ENCODE results near the gene KBTBD8. TPM values are rescaled to one million over a fixed set of nuclear protein-coding genes. Genes with fewer than 3 reads are reported as not detected.
A peak's percentile ranks its signal among the peaks of the same experiment; 100 is the strongest.

The KBTBD8 gene
- total RNA-seq, 4 donors from 2014 or later, result 1.4 to 3.3 (median 2.4) TPM

DNA sequence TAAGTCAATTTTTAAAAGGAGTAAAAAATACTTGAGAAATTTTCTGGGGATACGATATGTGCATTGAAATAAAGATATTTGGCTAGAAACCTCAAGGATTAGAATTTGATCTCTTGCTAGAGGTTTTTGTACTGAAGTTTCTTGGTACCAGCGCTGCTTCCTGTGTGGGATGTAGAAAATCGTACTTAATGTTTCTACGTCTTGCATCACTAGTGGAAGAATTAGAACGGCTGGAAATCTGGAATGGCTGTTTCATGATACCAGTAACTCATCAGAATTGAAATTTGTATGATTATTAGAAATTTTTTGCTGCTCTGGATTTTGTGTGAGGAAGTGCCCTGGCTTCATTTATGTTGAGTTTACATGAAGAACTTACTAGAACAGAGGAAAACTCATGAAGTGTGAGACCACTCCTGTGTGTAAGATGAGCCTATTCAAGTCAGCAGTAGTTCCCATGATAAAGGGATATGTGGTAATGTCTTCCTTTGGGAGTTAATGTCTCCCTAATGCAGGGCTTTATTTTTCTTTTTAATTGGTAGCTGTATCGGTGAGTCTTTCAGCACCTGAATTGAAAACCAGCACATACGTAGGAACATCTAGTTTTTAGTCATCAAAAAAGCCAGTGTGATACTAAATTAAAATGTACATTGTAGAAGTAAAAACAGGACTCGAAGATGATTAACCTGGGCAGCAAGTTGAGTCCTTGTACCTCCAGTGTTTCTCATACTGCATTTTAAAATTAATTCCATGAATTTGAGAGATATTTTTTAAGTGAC is 3.2 kb downstream of the KBTBD8 start:
- WGBS, result 93% methylated on average over 8 of the region's 8 CpGs

DNA sequence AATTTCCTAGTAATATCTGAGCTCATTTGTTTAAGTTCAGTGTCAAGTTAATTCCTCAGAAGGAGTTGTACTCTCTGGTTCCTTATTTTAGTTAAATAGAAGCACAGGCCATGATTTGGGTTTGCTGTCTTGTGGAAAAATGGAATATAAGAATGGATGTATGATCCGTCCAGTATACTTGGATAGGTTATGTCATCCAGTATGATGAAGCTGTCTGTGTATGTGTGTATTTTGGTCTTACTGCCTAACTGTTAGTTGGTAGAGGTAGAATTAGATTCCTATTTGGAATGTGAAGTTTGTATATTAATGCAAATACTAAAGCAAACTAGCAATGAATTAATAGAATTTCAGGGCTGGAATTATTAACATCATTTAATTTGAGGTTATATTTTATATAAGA is 7.9 kb downstream of the KBTBD8 start:
- 52% methylated on average over 1 of the region's 1 CpG for WGBS
- no peak for DNase-seq (ENCODE audit: extremely low spot score)
- peaks cover 0 to 18% (median 8%) of the 10 kb centered on the region in 4 donors for H3K36me3 ChIP-seq
- peak overlapping the region; percentile 18 to 48 (median 30) for H3K27ac ChIP-seq (replicated peaks in 1 of 4)
- no peaks in the 10 kb centered on the region for H3K9me3 ChIP-seq
- H3K4me1 ChIP-seq, result peaks cover 0 to 22% (median 15%) of the 10 kb centered on the region in 4 donors
- H3K27me3 ChIP-seq, result no peaks in the 10 kb centered on the region
- TF ChIP-seq, protein P1, sequence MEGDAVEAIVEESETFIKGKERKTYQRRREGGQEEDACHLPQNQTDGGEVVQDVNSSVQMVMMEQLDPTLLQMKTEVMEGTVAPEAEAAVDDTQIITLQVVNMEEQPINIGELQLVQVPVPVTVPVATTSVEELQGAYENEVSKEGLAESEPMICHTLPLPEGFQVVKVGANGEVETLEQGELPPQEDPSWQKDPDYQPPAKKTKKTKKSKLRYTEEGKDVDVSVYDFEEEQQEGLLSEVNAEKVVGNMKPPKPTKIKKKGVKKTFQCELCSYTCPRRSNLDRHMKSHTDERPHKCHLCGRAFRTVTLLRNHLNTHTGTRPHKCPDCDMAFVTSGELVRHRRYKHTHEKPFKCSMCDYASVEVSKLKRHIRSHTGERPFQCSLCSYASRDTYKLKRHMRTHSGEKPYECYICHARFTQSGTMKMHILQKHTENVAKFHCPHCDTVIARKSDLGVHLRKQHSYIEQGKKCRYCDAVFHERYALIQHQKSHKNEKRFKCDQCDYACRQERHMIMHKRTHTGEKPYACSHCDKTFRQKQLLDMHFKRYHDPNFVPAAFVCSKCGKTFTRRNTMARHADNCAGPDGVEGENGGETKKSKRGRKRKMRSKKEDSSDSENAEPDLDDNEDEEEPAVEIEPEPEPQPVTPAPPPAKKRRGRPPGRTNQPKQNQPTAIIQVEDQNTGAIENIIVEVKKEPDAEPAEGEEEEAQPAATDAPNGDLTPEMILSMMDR (IDR thresholded peaks at IDR 0.05), result no peak
- no peak for TF ChIP-seq EP300 (IDR thresholded peaks at IDR 0.05)
- no peak for TF ChIP-seq POLR2AphosphoS5 (IDR thresholded peaks at IDR 0.05)
- TF ChIP-seq POLR2A (IDR thresholded peaks at IDR 0.05; ENCODE audit: low read depth), result no peak
- intact Hi-C loops (cut with DNase I), result no loop called here
- no peak overlapping the region for H3K4me3 ChIP-seq

More for the DNA sequence above, 3.2 kb downstream of the KBTBD8 start:
- intact Hi-C loops (cut with DNase I), result no loop called here
- no peak for DNase-seq (ENCODE audit: extremely low spot score)
- TF ChIP-seq POLR2A (IDR thresholded peaks at IDR 0.05; ENCODE audit: low read depth) (no peak), EP300 (IDR thresholded peaks at IDR 0.05) (no peak), POLR2AphosphoS5 (IDR thresholded peaks at IDR 0.05) (no peak)
- TF ChIP-seq, protein P1 (IDR thresholded peaks at IDR 0.05), result no peak
- peaks cover 0 to 9% (median 8%) of the 10 kb centered on the region in 4 donors for H3K36me3 ChIP-seq
- H3K9me3 ChIP-seq, result no peaks in the 10 kb centered on the region
- H3K4me1 ChIP-seq, result peaks cover 9 to 31% (median 25%) of the 10 kb centered on the region in 4 donors
- no peak overlapping the region for H3K27ac ChIP-seq (replicated peaks in 1 of 4)
- no peak overlapping the region for H3K4me3 ChIP-seq
- H3K27me3 ChIP-seq, result no peaks in the 10 kb centered on the region

DNA sequence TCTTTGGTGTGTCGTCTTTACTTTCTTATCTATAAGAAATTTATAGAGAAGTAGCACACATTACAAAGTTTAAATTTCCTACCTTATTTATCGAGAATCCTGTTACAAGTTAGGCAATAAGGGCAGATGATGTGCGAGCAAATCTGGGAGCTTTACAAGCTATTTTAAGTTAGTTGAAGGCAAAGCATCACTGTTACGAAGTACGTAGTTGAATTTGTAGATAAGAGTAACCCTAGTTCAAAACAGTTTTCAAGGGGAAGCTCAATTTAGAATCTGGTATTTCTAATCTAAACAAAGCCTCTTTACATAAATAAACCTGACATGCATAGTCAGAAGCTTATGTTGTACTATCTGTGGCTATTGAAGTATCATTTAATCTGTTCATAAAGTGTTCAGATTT is 8.4 kb downstream of the KBTBD8 start:
- intact Hi-C loops (cut with DNase I), result no loop called here
- no peaks in the 10 kb centered on the region for H3K9me3 ChIP-seq
- no peaks in the 10 kb centered on the region for H3K27me3 ChIP-seq
- H3K36me3 ChIP-seq, result peaks cover 0 to 18% (median 8%) of the 10 kb centered on the region in 4 donors
- WGBS, result 52% methylated on average over 5 of the region's 5 CpGs
- no peak overlapping the region for H3K4me3 ChIP-seq
- TF ChIP-seq POLR2A (IDR thresholded peaks at IDR 0.05; ENCODE audit: low read depth), result no peak
- TF ChIP-seq POLR2AphosphoS5 (IDR thresholded peaks at IDR 0.05), result no peak
- TF ChIP-seq, protein P1 (IDR thresholded peaks at IDR 0.05), result no peak
- no peak for TF ChIP-seq EP300 (IDR thresholded peaks at IDR 0.05)
- H3K27ac ChIP-seq (replicated peaks in 1 of 4), result peak overlapping the region; percentile 18 to 48 (median 30)
- no peak for DNase-seq (ENCODE audit: extremely low spot score)
- H3K4me1 ChIP-seq, result peaks cover 0 to 22% (median 15%) of the 10 kb centered on the region in 4 donors

DNA sequence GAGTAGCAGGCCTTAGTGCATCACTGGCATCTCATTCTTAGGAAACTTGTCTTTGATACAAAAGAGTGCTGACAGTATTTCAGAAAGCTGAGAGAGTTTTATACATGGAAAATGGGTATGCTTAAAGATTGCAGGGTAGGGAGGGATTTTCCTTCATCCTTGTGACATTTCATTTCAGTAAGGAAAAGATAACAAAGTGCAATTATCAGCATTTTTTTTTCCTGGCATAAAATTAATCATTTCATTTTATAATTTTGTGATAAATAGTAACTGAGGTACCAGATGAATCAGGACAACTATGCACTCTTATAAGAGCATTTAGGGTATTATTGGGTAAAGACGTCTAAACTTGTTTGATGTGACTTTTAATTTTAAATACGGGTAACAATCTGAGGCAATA is 10.3 kb downstream of the KBTBD8 start:
- H3K4me3 ChIP-seq, result no peak overlapping the region
- TF ChIP-seq EP300 (IDR thresholded peaks at IDR 0.05) (no peak), POLR2A (IDR thresholded peaks at IDR 0.05; ENCODE audit: low read depth) (no peak), POLR2AphosphoS5 (IDR thresholded peaks at IDR 0.05) (no peak)
- TF ChIP-seq, protein P1 (IDR thresholded peaks at IDR 0.05), result no peak
- 92% methylated on average over 2 of the region's 2 CpGs for WGBS
- H3K27me3 ChIP-seq, result no peaks in the 10 kb centered on the region
- intact Hi-C loops (cut with DNase I), result no loop called here
- peaks cover 0 to 22% (median 15%) of the 10 kb centered on the region in 4 donors for H3K4me1 ChIP-seq
- H3K27ac ChIP-seq (replicated peaks in 1 of 4), result no peak overlapping the region
- no peak for DNase-seq (ENCODE audit: extremely low spot score)
- no peaks in the 10 kb centered on the region for H3K9me3 ChIP-seq
- peaks cover 0 to 15% (median 6%) of the 10 kb centered on the region in 4 donors for H3K36me3 ChIP-seq

Measured in esophagus muscularis mucosa (tissue), 4 donors.